ENCODE results near the gene CHST10.

DNA sequence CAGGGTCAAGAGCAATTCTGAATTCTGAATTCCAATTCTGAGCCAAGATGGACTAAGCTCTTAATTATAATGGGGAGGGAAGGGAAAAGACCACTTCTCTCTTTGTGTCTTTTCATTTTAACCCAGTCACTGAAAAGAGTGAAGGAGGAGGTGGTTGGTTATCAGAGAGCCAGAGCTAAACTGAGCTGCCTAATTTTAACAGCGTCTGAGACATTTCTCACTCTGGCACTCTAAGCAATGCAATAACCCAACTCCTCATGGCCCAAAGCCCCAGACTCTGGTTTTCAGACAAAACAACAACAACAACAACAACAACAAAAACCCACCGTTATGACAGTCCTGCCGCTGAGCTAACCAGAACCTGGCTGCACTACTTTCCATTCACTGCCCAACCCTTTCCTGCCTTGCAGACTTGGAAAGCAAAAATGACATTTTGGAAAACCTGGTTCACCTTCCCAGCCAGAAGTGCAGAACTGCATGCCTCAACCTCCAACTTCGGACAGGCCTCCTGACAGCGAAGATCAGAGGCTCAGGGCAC, 1.0 kb downstream of the CHST10 start:
- TF ChIP-seq CTCF (tag by site-specific recombination; IDR thresholded peaks at IDR 0.05) (no peak), MYNN (tag by site-specific recombination; IDR thresholded peaks at IDR 0.05; ENCODE audit: borderline replicate concordance) (no peak), ZNF624 (tag by site-specific recombination; IDR thresholded peaks at IDR 0.05) (no peak), REST (tag by site-specific recombination; IDR thresholded peaks at IDR 0.05) (no peak), ZNF621 (tag by site-specific recombination; IDR thresholded peaks at IDR 0.05) (no peak), YY2 (tag by site-specific recombination; IDR thresholded peaks at IDR 0.05) (no peak), ZNF335 (tag by site-specific recombination; conservative IDR thresholded peaks at IDR 0.05) (no peak), SETDB1 (IDR thresholded peaks at IDR 0.05; ENCODE audit: insufficient read length, low read length) (no peak), ZNF837 (tag by site-specific recombination; IDR thresholded peaks at IDR 0.05) (no peak), KLF16 (tag by site-specific recombination; IDR thresholded peaks at IDR 0.05) (no peak), ZNF362 (tag by site-specific recombination; IDR thresholded peaks at IDR 0.05) (no peak), SP2 (tag by site-specific recombination; IDR thresholded peaks at IDR 0.05) (no peak)
- TF ChIP-seq, protein P1, sequence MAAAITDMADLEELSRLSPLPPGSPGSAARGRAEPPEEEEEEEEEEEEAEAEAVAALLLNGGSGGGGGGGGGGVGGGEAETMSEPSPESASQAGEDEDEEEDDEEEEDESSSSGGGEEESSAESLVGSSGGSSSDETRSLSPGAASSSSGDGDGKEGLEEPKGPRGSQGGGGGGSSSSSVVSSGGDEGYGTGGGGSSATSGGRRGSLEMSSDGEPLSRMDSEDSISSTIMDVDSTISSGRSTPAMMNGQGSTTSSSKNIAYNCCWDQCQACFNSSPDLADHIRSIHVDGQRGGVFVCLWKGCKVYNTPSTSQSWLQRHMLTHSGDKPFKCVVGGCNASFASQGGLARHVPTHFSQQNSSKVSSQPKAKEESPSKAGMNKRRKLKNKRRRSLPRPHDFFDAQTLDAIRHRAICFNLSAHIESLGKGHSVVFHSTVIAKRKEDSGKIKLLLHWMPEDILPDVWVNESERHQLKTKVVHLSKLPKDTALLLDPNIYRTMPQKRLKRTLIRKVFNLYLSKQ (tag by site-specific recombination; IDR thresholded peaks at IDR 0.05; ENCODE audit: borderline replicate concordance): no peak
